ENCODE measurements around the gene FYB2. TPM values are rescaled to one million over a fixed set of nuclear protein-coding genes. Genes with fewer than 3 reads are reported as not detected.

The FYB2 gene
- total RNA-seq, 6 experiments from 2014 or later: 11.2 to 27.5 (median 16.1) TPM

DNA sequence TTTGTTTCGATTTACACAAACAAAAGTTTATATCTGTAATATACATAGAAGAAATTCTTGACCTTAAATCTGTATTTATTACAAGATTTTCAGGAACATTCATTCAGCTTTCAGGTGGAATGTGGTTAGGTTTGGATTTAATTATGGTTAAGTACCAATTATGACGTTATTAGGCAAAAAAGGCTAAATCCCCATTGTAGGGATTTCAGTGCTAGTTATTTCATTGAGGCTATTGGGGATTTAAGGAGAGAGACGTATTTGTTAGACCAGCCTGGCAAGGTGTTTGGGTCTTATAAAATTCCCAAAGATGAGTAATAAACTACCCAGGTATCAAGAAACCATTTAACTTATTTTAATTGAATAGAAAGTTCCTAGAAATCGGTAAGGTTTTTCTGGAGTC lies 148.1 kb downstream of the FYB2 start:
- no peaks in the 10 kb centered on the region for H3K9me3 ChIP-seq
- no peak overlapping the region for H3K4me3 ChIP-seq
- no peaks in the 10 kb centered on the region for H3K4me1 ChIP-seq
- DNase-seq: no peak
- no peaks in the 10 kb centered on the region for H3K27me3 ChIP-seq
- H3K36me3 ChIP-seq: no peaks in the 10 kb centered on the region
- no peak for ATAC-seq
- TF ChIP-seq CTCF (IDR thresholded peaks at IDR 0.05): no peak
- no peak for TF ChIP-seq POLR2A (IDR thresholded peaks at IDR 0.05)
- intact Hi-C loops (cut with DNase I): no loop called here
- H3K27ac ChIP-seq: no peak overlapping the region
- 87% methylated on average over 4 of the region's 4 CpGs for WGBS (ENCODE audit: insufficient coverage, low coverage, low lambda C conversion rate, missing lambda C conversion rate)

DNA sequence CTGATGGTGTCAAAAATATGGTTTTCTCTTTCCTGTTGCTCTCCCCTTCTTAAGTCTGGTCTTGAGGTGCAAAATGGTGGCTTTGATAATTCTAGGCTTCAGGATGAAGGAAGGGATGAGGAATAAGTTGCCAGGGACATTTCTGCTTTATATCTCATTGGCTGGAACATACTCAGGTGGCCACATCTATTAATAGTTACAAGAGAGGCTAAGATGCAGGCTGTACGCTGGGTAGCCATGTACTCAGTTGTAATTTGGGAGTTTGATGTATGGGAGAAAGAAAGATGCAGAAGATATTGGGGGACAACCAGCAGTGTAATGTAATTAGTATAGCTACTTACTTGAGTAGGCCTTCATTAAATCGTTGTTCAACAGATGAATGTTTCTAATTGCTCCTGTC lies 148.9 kb downstream of the FYB2 start:
- Histone ChIP-seq H3K4me3 (no peak overlapping the region), H3K27me3 (no peaks in the 10 kb centered on the region), H3K36me3 (no peaks in the 10 kb centered on the region), H3K4me1 (no peaks in the 10 kb centered on the region), H3K27ac (no peak overlapping the region), H3K9me3 (no peaks in the 10 kb centered on the region)
- intact Hi-C loops (cut with DNase I): no loop called here
- no peak for DNase-seq
- TF ChIP-seq CTCF (IDR thresholded peaks at IDR 0.05): no peak
- TF ChIP-seq POLR2A (IDR thresholded peaks at IDR 0.05): no peak
- no peak for ATAC-seq
- WGBS (ENCODE audit: insufficient coverage, low coverage, low lambda C conversion rate, missing lambda C conversion rate): 65% methylated on average over 2 of the region's 2 CpGs

Other genes starting within 250 kb of the FYB2 start
- gene PLPP3, start 239.8 kb downstream of the FYB2 start, total RNA-seq: 100 to 1,000 TPM in 1 of 6 experiments, 10 to 100 TPM in 5; 47.8 to 118 (median 65.8) TPM
- 1 to 10 TPM in 3 of 6 experiments, under 1 TPM in 3; 0.37 to 3.2 (median 1.2) TPM for gene PRKAA2, start 174.1 kb downstream of the FYB2 start, total RNA-seq
- 100 to 1,000 TPM; 177 to 432 (median 299) TPM for gene C8A, start 35.4 kb upstream of the FYB2 start, total RNA-seq
- 100 to 1,000 TPM; 289 to 573 (median 400) TPM for gene C8B, start 146.6 kb upstream of the FYB2 start, total RNA-seq